ENCODE measurements around the gene NNT.
"Not testable (repeated sequence)": the region's sequence is repeated elsewhere in the genome, so short reads cannot be mapped to it uniquely, and the experiment has no call there.

The NNT gene

DNA sequence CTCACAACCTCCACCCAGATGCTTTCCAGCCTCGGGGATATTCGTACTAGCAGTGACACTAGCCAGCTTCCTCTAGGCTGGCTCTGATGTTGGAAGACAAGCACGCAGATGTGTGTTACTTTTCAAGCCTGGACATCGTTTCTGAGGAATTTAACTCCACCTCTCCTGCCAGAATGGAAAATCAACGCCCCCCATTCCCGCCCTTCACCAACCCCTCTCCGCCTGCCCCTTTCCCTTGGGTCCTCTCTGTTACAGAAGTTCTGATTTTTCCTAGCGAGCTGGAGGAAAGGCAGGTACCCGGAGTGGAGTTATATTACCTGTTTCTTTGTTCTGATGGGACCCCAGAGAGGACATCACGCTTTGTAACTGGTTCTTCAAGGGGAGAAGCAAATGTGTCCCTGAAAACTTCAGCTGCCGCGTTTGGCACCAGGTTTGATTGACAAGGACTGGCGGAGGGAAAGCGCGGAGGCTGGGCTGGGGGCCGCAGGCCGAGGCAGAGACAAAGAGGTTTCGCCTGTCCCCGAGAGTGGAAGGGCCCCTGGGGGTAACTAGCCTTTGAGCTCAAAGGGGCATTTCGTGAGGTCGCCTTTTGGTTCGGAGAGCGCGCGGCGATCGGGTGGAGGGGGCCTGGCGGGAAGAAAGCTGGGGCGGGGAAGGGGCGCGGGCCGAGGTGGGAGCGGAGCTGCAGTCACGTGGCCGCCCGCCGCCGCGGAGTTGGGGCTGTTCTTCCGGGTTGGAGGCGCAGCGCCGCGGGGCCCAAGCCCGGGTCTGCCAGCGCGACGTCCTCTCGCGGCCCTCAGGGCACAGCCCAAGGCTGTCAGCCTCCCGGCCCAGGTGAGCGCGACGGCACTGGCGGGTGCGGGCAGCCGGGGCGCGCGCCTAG, at the start of gene NNT:
Gene NNT, plus strand, starts transcription at position 720 of the 883 bp plus-strand sequence. CDS start 6,016 bp downstream, outside the sequence.
- TF ChIP-seq, protein P1, sequence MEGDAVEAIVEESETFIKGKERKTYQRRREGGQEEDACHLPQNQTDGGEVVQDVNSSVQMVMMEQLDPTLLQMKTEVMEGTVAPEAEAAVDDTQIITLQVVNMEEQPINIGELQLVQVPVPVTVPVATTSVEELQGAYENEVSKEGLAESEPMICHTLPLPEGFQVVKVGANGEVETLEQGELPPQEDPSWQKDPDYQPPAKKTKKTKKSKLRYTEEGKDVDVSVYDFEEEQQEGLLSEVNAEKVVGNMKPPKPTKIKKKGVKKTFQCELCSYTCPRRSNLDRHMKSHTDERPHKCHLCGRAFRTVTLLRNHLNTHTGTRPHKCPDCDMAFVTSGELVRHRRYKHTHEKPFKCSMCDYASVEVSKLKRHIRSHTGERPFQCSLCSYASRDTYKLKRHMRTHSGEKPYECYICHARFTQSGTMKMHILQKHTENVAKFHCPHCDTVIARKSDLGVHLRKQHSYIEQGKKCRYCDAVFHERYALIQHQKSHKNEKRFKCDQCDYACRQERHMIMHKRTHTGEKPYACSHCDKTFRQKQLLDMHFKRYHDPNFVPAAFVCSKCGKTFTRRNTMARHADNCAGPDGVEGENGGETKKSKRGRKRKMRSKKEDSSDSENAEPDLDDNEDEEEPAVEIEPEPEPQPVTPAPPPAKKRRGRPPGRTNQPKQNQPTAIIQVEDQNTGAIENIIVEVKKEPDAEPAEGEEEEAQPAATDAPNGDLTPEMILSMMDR (IDR thresholded peaks at IDR 0.05; ENCODE audit: low read depth, low read length) = no peak
- in situ Hi-C loops (cut with HindIII; ENCODE audit: low sequenced_read_pairs) = no loop called here
- DNase-seq (ENCODE audit: low read depth, low spot score) = peak; percentile 48
- H3K4me3 ChIP-seq (ENCODE audit: low read depth, low read length) = peak within 1 kb of the TSS; percentile 80

DNA sequence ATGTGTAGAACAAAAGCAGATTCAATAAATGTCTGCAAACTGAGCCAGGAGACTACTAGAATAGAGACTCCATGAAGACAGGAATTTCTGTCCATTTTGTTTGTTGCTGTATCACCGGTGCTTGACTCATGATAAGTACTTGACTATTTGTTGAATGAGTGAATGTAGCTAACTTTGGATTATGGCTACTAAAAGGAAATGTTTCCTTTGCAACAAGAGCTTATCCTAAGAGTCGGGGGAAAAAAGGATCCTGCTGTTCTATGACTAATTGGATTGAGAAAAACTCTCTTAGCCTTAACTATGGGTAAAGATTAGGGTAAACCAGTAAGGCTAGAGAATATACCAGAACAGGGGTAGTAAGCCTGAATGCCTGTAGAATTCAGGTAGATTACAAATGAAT, 49.6 kb upstream of the NNT start:
- TF ChIP-seq, protein P1 (IDR thresholded peaks at IDR 0.05; ENCODE audit: low read depth, low read length) = no peak
- H3K4me3 ChIP-seq (ENCODE audit: low read depth, low read length) = no peak overlapping the region
- in situ Hi-C loops (cut with HindIII; ENCODE audit: low sequenced_read_pairs) = no loop called here
- peak; percentile 41 for DNase-seq (ENCODE audit: low read depth, low spot score)

DNA sequence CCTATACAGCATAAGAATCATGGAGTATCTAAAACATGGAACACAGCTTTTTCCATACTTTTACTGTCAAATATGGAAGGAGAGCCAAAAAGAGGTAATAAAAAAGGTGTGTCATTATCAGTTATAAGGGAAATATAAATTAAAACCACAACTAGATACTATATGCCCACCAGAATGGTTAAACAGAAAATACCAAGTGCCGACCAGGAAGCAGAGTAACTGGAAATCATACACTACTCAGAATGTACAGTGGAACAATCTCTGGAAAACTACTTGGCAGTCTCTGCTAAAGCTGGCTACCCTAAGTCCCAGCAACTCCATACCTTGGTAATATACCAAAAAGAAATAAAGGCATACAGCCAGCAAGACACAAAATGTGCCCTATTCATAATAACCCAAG, 48.5 kb upstream of the NNT start:
- in situ Hi-C loops (cut with HindIII; ENCODE audit: low sequenced_read_pairs) = no loop called here
- no peak for DNase-seq (ENCODE audit: low read depth, low spot score)
- TF ChIP-seq, protein P1 (IDR thresholded peaks at IDR 0.05; ENCODE audit: low read depth, low read length) = no peak
- H3K4me3 ChIP-seq (ENCODE audit: low read depth, low read length) = no peak overlapping the region

DNA sequence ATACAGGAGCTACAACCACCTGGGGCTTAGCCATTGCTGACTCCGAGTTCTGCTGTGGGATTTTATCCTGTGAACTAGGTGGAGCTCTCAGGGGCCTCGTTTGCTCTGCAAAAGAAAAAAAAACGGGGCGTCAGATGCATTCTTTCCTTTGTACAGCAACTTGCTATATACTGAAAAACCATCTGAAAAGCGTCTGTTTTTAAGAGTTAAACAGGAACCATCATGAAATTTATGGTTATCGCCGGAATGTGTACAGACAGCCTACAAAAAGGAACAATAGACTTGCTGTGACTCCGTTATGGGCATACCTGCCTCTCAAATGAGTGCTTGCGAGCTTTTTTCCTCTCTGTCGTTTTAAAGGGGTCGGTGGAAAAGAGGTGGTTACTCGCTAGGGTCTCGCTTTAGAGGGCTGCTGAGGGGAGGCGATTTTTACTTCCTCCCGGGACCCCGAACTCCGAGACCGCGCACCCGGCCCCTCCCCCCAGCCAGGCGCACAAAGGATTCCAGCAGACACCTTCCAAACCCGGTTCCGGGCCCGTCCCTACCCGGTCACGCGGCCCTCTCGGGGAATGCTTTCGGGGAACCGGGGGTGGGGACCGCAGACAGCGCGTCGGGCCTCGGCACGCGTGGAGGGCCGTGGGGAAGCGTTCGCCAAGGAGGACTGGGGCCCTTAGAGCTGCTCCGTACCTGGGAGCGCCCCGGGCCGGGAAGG, 46.9 kb upstream of the NNT start:
- TF ChIP-seq, protein P1 (IDR thresholded peaks at IDR 0.05; ENCODE audit: low read depth, low read length) = no peak
- peak; percentile 47 for DNase-seq (ENCODE audit: low read depth, low spot score)
- in situ Hi-C loops (cut with HindIII; ENCODE audit: low sequenced_read_pairs) = no loop called here
- H3K4me3 ChIP-seq (ENCODE audit: low read depth, low read length) = peak overlapping the region; percentile 60

DNA sequence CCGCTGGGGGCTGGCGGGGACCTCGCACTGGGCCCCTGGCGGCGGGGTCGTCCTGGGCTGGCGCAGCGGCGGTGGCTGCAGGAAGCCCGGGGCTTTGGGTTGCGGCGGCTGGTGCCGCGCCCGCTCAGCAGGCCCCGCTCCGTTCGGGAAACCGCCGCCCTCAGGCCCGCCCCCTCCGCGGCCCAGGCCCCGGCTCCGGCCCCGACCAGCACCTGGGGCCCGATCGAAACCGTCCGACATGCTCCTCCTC, 46.4 kb upstream of the NNT start:
- in situ Hi-C loops (cut with HindIII; ENCODE audit: low sequenced_read_pairs); DNase-seq (ENCODE audit: low read depth, low spot score): not testable (repeated sequence)
- H3K4me3 ChIP-seq (ENCODE audit: low read depth, low read length) = peak overlapping the region; percentile 60

DNA sequence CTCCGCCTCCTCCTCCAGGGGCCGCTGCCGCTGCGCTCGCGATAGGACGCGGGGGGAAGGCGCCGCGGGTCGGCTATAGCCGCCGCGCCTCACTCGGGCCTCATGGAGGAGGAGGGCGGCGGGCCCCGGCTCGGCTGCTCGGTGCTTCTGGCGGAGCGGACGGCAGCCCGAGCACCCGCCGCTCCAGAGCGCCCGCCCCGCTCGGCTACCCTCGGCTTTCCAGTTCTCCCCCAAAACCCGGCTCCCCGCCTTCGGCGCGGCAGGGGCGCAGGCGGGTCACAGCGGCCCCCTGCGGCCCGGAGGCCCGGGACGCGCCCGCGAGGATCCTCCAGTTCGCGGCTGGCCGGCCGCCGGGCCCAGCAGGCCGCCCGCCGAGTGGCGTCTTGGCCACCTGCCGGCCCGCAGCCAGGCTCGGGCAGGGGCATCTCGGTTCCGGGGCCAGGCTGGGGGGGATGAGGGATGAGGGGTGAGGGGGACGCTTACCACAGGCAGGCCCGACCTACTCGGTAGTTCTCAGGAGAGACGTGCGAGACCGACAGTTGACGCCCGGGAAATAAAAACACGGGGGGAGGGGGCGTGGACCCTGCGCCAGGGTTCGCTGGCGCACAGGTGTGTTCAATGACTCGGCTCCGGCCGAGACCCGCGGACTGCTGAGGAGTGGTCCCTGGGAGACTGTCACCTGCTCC, 46.0 kb upstream of the NNT start, which contains the start of gene PAIP1:
Gene PAIP1, minus strand, starts transcription at position 221 of the 686 bp plus-strand sequence. CDS start 231 bp downstream, outside the sequence.
- H3K4me3 ChIP-seq (ENCODE audit: low read depth, low read length) = peak within 1 kb of the TSS; percentile 60
- in situ Hi-C loops (cut with HindIII; ENCODE audit: low sequenced_read_pairs) = no loop called here
- peak; percentile 90 for DNase-seq (ENCODE audit: low read depth, low spot score)
- TF ChIP-seq, protein P1 (IDR thresholded peaks at IDR 0.05; ENCODE audit: low read depth, low read length) = peak; percentile 32
